SU-DHL-6 (cell line): ENCODE results near the gene GRIN2A.

ENCODE experiments used
- H2AFZ ChIP-seq: fragments of 200-600 bp; sonication (generic); 2 replicates; pipeline ENCODE4 v1.6.1; 2014; ENCODE audit warnings: low read depth, mild to moderate bottlenecking, moderate library complexity, mixed read lengths, antibody characterized with exemption, low read length; ENCODE audit not compliant: severe bottlenecking
- H3F3A ChIP-seq: fragments of 200-600 bp; shearing (Covaris generic); 2 replicates; pipeline ENCODE4 v1.6.0; 2016; ENCODE audit warnings: antibody characterized with exemption, mild to moderate bottlenecking; ENCODE audit not compliant: insufficient read depth
- H3K27ac ChIP-seq: fragments of 200-600 bp; sonication (generic); 2 replicates; pipeline ENCODE4 v1.5.1; 2016; ENCODE audit warnings: low read depth, mild to moderate bottlenecking, low read length, moderate library complexity, mixed read lengths
- H3K27me3 ChIP-seq: fragments of 200-600 bp; sonication (generic), shearing (Covaris generic); 2 replicates; pipeline ENCODE4 v1.6.0; 2014; ENCODE audit warnings: mild to moderate bottlenecking, low read length
- H3K36me3 ChIP-seq: fragments of 200-600 bp; sonication (generic); 2 replicates; pipeline ENCODE4 v1.6.1; 2014; ENCODE audit warnings: mild to moderate bottlenecking, low read length, mixed read lengths
- H3K4me2 ChIP-seq: fragments of 300-600, 200-600 bp; shearing (Covaris generic), sonication (generic); 2 replicates; pipeline ENCODE4 v1.6.0; 2014; ENCODE audit warnings: low read length, low read depth, mild to moderate bottlenecking; ENCODE audit not compliant: poor library complexity, severe bottlenecking
- H3K4me3 ChIP-seq: fragments of 200-600 bp; sonication (generic); 2 replicates; pipeline ENCODE4 v1.5.1; 2014; ENCODE audit warnings: antibody characterized with exemption, low read length, mild to moderate bottlenecking, mixed read lengths; ENCODE audit not compliant: insufficient read depth, poor library complexity, severe bottlenecking
- H3K79me2 ChIP-seq: fragments of 200-600 bp; sonication (generic); 2 replicates; pipeline ENCODE4 v1.6.1; 2014; ENCODE audit warnings: mild to moderate bottlenecking, low read length, moderate library complexity; ENCODE audit not compliant: insufficient read depth
- H3K9ac ChIP-seq: fragments of 200-600 bp; sonication (generic); 2 replicates; pipeline ENCODE4 v1.7.0; 2014; ENCODE audit warnings: mild to moderate bottlenecking, low read length
- H3K9me2 ChIP-seq: fragments of 200-600 bp; sonication (generic); replicated peaks from 2 replicates; pipeline ENCODE4 v1.6.1; 2014; ENCODE audit warnings: low read length; ENCODE audit not compliant: insufficient read depth
- H3K9me3 ChIP-seq: fragments of 200-600 bp; sonication (generic); 2 replicates; pipeline ENCODE4 v1.6.1; 2014; ENCODE audit warnings: low read length, mixed read lengths; ENCODE audit not compliant: insufficient read depth
- H4K20me1 ChIP-seq: fragments of 200-600 bp; sonication (generic); 2 replicates; pipeline ENCODE4 v1.6.1; 2014; ENCODE audit warnings: low read depth, mild to moderate bottlenecking, antibody characterized with exemption, low read length, moderate library complexity, mixed read lengths
- EZH2phosphoT487 ChIP-seq: fragments of 200-600 bp; sonication (generic), shearing (Covaris generic); conservative IDR thresholded peaks from 2 replicates; pipeline ENCODE4 v1.6.1; 2018; ENCODE audit warnings: mild to moderate bottlenecking, antibody characterized with exemption, low read length, moderate library complexity, mixed read lengths
- TF ChIP-seq, protein P1 (sequence below): fragments of 200-600 bp; sonication (generic); IDR thresholded peaks from one replicate; pipeline ENCODE4 v1.5.1; 2017; ENCODE audit warnings: antibody characterized with exemption, mild to moderate bottlenecking, low read length, moderate library complexity; ENCODE audit not compliant: insufficient read depth, poor library complexity, severe bottlenecking

The GRIN2A gene

DNA sequence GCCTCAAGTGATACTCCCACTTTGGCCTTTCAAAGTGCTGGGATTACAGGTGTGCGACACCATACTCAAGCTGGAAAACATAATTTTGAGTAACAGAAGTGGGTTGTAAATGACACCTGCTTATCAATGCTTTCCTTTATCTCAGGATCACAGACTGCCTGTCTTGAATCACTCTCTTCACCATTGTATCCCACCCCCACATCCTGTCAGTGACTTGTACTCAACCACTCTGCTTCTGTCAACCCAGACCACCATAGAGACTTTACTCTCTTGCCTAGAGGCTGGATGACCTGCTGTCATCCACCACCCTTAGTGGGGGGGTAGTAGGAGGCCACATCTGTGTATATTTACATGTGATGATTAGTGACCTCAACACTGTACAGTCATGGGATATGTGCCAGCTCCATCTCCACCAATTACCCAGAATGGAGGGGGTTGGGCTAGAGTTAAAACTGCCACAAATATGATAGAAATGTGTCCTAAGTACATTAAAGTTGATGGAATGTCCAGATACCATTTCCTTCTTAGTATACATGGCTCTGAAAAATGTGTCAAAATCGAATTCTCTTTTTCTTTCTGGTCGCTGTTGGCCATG lies 338.7 kb downstream of the GRIN2A start:
- Histone ChIP-seq H3K27me3 (no peaks in the 10 kb centered on the region), H3K9ac (no peak overlapping the region), H3K27ac (no peak overlapping the region), H3K9me3 (no peaks in the 10 kb centered on the region), H3K9me2 (no peaks in the 10 kb centered on the region), H3K36me3 (no peaks in the 10 kb centered on the region), H3K4me3 (no peak overlapping the region), H3F3A (no peaks in the 10 kb centered on the region), H4K20me1 (no peaks in the 10 kb centered on the region), H3K79me2 (no peaks in the 10 kb centered on the region), H3K4me2 (no peak overlapping the region), H2AFZ (no peak overlapping the region)
- TF ChIP-seq, protein P1, sequence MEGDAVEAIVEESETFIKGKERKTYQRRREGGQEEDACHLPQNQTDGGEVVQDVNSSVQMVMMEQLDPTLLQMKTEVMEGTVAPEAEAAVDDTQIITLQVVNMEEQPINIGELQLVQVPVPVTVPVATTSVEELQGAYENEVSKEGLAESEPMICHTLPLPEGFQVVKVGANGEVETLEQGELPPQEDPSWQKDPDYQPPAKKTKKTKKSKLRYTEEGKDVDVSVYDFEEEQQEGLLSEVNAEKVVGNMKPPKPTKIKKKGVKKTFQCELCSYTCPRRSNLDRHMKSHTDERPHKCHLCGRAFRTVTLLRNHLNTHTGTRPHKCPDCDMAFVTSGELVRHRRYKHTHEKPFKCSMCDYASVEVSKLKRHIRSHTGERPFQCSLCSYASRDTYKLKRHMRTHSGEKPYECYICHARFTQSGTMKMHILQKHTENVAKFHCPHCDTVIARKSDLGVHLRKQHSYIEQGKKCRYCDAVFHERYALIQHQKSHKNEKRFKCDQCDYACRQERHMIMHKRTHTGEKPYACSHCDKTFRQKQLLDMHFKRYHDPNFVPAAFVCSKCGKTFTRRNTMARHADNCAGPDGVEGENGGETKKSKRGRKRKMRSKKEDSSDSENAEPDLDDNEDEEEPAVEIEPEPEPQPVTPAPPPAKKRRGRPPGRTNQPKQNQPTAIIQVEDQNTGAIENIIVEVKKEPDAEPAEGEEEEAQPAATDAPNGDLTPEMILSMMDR = no peak
- no peak for TF ChIP-seq EZH2phosphoT487

DNA sequence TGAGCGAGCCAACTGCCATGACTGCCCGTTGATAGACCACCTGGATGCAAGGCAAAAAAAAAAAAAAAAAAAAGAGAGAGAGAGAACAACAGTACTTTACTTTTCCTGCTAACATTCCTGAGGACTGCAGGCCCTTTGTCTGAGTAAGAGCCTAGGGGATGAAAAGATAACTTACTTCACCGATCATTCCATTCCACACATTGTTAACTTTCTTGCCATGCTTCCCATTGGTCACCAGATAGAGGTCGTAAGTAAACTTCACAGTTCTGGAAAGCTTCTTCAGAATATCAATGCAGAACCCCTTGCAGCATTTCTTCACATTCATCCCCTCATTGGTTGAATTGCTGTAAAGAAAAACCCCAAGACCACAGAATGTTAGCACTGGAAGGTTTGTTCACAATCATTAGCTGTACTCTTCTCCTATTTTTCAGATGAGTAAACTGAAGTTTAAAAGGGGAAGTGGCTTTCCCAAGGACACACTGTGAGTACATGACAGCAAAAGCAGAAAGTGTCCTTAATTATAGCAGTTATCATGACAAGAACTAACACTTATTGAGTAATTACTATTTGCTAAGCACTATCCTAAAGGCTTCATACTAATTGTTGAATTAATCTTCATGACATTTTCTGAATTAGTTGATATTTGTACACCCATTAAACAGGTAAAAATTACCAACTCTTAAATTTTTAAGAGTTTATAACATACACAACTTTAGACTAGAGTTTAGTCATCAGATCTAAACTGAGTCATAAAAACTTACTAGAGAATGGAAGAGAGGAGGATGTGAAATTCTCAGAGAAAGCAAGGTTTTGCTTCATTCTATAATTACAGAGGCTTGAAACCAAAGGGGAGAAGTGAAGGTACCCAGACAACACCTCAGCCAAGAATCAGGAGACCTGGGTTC lies 341.2 kb downstream of the GRIN2A start:
- TF ChIP-seq EZH2phosphoT487 = no peak
- TF ChIP-seq, protein P1 = no peak
- Histone ChIP-seq H3F3A (no peaks in the 10 kb centered on the region), H3K36me3 (no peaks in the 10 kb centered on the region), H3K9me2 (no peaks in the 10 kb centered on the region), H2AFZ (no peak overlapping the region), H3K9ac (no peak overlapping the region), H3K79me2 (no peaks in the 10 kb centered on the region), H3K9me3 (no peaks in the 10 kb centered on the region), H3K4me2 (no peak overlapping the region), H4K20me1 (no peaks in the 10 kb centered on the region), H3K27me3 (no peaks in the 10 kb centered on the region), H3K27ac (no peak overlapping the region), H3K4me3 (no peak overlapping the region)

DNA sequence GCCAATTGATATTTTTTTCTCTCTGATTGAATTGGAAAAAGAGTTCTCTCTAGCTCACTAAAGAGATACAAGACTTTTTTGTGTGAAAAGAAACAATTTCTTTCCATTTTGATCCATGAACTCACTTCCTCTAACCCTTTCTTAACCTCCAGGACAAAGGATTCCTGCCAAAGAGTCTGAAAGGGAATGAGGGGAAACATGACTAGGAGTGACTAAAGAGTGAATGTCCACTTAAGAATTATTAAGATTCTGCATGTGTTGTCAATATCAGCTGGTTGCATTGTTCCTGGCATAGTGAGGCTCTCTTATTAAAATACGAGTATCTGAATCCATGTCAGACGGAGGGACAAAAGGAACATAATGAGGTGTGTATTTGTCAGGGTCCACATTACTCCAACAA lies 344.7 kb downstream of the GRIN2A start:
- no peaks in the 10 kb centered on the region for H3K9me2 ChIP-seq
- H3K9me3 ChIP-seq = no peaks in the 10 kb centered on the region
- no peaks in the 10 kb centered on the region for H3K79me2 ChIP-seq
- no peak for TF ChIP-seq EZH2phosphoT487
- TF ChIP-seq, protein P1 = no peak
- no peaks in the 10 kb centered on the region for H3K27me3 ChIP-seq
- no peak overlapping the region for H3K4me2 ChIP-seq
- no peaks in the 10 kb centered on the region for H4K20me1 ChIP-seq
- no peak overlapping the region for H2AFZ ChIP-seq
- no peak overlapping the region for H3K4me3 ChIP-seq
- no peak overlapping the region for H3K27ac ChIP-seq
- H3K36me3 ChIP-seq = no peaks in the 10 kb centered on the region
- H3F3A ChIP-seq = no peaks in the 10 kb centered on the region
- H3K9ac ChIP-seq = no peak overlapping the region
